DOHH2 (cell line): ENCODE measurements around the gene CDK17.

Experiments used
- H3F3A ChIP-seq: fragments of 200-600 bp; sonication (generic), shearing (Covaris generic); 2 replicates; pipeline ENCODE4 v1.6.0; 2016; ENCODE audit warnings: antibody characterized with exemption, mild to moderate bottlenecking; ENCODE audit not compliant: control insufficient read depth, insufficient read depth
- H3K27ac ChIP-seq: fragments of 200-600 bp; sonication (generic); 2 replicates; pipeline ENCODE4 v1.5.1; 2014; ENCODE audit warnings: low read depth, mild to moderate bottlenecking, low read length, moderate library complexity
- H3K27me3 ChIP-seq: fragments of 200-600 bp; sonication (generic); 2 replicates; pipeline ENCODE4 v1.6.1; 2014; ENCODE audit warnings: mild to moderate bottlenecking, low read length, mixed read lengths; ENCODE audit not compliant: control insufficient read depth
- H3K36me3 ChIP-seq: fragments of 200-600 bp; sonication (generic); 2 replicates; pipeline ENCODE4 v1.6.1; 2014; ENCODE audit warnings: mild to moderate bottlenecking, low read length, moderate library complexity, mixed read lengths; ENCODE audit not compliant: control insufficient read depth
- H3K4me1 ChIP-seq: fragments of 200-600 bp; sonication (generic); 2 replicates; pipeline ENCODE4 v1.6.1; 2014; ENCODE audit warnings: mild to moderate bottlenecking, low read length, mixed read lengths; ENCODE audit not compliant: control insufficient read depth
- H3K4me2 ChIP-seq: fragments of 200-600 bp; sonication (generic); 2 replicates; pipeline ENCODE4 v1.6.0; 2014; ENCODE audit warnings: mild to moderate bottlenecking, low read length, moderate library complexity
- H3K4me3 ChIP-seq: fragments of 200-600 bp; sonication (generic); 2 replicates; pipeline ENCODE4 v1.5.1; 2014; ENCODE audit warnings: mild to moderate bottlenecking, low read length, mixed read lengths
- H3K79me2 ChIP-seq: fragments of 200-600 bp; sonication (generic); 2 replicates; pipeline ENCODE4 v1.6.1; 2014; ENCODE audit warnings: mild to moderate bottlenecking, low read length, mixed read lengths; ENCODE audit not compliant: control insufficient read depth
- H3K9me2 ChIP-seq: fragments of 200-600 bp; sonication (generic); replicated peaks from 2 replicates; pipeline ENCODE4 v1.6.1; 2014; ENCODE audit warnings: mild to moderate bottlenecking, low read length, mixed read lengths; ENCODE audit not compliant: control insufficient read depth
- H3K9me3 ChIP-seq: fragments of 200-600 bp; sonication (generic); 2 replicates; pipeline ENCODE4 v1.6.1; 2014; ENCODE audit warnings: antibody characterized with exemption, low read length, mixed read lengths; ENCODE audit not compliant: control insufficient read depth, insufficient read depth
- H4K20me1 ChIP-seq: fragments of 200-600 bp; sonication (generic); 2 replicates; pipeline ENCODE4 v1.6.0; 2014; ENCODE audit warnings: low read depth, mild to moderate bottlenecking, antibody characterized with exemption, low read length, moderate library complexity; ENCODE audit not compliant: control insufficient read depth, insufficient read depth
- CTCF ChIP-seq: fragments of 200-600 bp; sonication (generic); IDR thresholded peaks from one replicate; pipeline ENCODE4 v1.5.1; 2014; ENCODE audit warnings: antibody characterized with exemption, mild to moderate bottlenecking, low read depth, low read length; ENCODE audit not compliant: poor library complexity, severe bottlenecking
- EZH2phosphoT487 ChIP-seq: fragments of 200-600 bp; sonication (generic); IDR thresholded peaks from 2 replicates; pipeline ENCODE4 v1.6.1; 2017; ENCODE audit warnings: borderline replicate concordance, mild to moderate bottlenecking, antibody characterized with exemption, low read length, moderate library complexity, mixed read lengths

Gene CDK17

DNA sequence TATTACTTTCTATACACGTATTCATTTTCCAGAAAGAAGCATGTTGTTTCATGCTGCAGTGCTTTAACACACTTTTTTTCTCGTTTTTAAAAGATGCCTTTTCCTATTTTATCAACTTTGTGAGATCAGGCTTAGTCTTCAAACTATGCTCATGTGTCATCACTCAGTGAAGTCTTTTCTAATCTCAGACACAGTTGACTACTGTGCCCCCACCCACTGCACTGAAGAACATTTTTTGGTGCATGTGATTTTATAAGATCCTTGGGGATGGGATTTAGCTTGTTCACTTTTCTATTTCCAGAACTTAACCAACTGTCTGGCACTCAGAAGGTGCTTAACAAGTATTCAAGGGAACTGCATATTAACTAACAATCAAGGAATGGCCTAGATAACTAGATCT, 85.5 kb downstream of the CDK17 start:
- H3K27ac ChIP-seq: no peak overlapping the region
- no peaks in the 10 kb centered on the region for H3K9me3 ChIP-seq
- peaks cover 8% of the 10 kb centered on the region; the same call in 1 of the 2 replicates for H3F3A ChIP-seq
- peaks cover 19% of the 10 kb centered on the region for H3K36me3 ChIP-seq
- peaks cover 18% of the 10 kb centered on the region for H3K79me2 ChIP-seq
- H3K4me3 ChIP-seq: no peak overlapping the region
- TF ChIP-seq EZH2phosphoT487 (no peak), CTCF (no peak)
- no peaks in the 10 kb centered on the region for H3K9me2 ChIP-seq
- H4K20me1 ChIP-seq: no peaks in the 10 kb centered on the region
- H3K27me3 ChIP-seq: no peaks in the 10 kb centered on the region
- no peak overlapping the region for H3K4me2 ChIP-seq
- H3K4me1 ChIP-seq: peaks cover 12% of the 10 kb centered on the region

- Histone ChIP-seq H3K4me3 (no peak overlapping the region), H3F3A (peaks cover 10% of the 10 kb centered on the region; the same call in 1 of the 2 replicates), H3K4me1 (peaks cover 12% of the 10 kb centered on the region), H3K9me2 (no peaks in the 10 kb centered on the region), H3K27ac (no peak overlapping the region), H3K27me3 (no peaks in the 10 kb centered on the region), H3K79me2 (peaks cover 20% of the 10 kb centered on the region), H3K36me3 (peaks cover 25% of the 10 kb centered on the region), H4K20me1 (no peaks in the 10 kb centered on the region), H3K9me3 (no peaks in the 10 kb centered on the region), H3K4me2 (no peak overlapping the region)
- TF ChIP-seq CTCF (no peak), EZH2phosphoT487 (no peak)
Measured at GRCh38 chr12:96313606-96314005, 86.6 kb downstream of the CDK17 start.

DNA sequence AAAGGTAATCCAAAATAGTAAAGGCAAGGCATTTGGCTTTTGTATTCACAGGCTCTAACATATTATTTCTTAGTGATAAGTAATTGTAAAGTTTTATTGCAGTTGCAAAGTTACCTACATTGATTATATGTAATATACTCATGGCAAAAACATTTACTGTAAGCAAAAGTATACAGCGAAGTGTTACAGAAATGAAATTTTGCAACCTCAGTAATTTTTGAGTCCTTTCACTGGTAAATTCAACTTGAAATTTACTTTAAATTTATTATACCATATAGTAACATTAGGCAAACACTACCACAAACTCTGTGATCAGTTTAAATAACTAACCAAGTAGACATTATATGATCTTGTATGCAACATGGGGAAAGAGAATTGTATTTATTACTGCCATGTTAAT, 89.0 kb downstream of the CDK17 start:
- H3K9me2 ChIP-seq: no peaks in the 10 kb centered on the region
- H3K27me3 ChIP-seq: no peaks in the 10 kb centered on the region
- TF ChIP-seq EZH2phosphoT487 (no peak), CTCF (no peak)
- H3F3A ChIP-seq: peaks cover 10% of the 10 kb centered on the region; the same call in 1 of the 2 replicates
- no peaks in the 10 kb centered on the region for H4K20me1 ChIP-seq
- peaks cover 12% of the 10 kb centered on the region for H3K4me1 ChIP-seq
- no peak overlapping the region for H3K27ac ChIP-seq
- no peak overlapping the region for H3K4me2 ChIP-seq
- H3K79me2 ChIP-seq: peaks cover 20% of the 10 kb centered on the region
- no peak overlapping the region for H3K4me3 ChIP-seq
- H3K36me3 ChIP-seq: peaks cover 32% of the 10 kb centered on the region
- H3K9me3 ChIP-seq: no peaks in the 10 kb centered on the region

DNA sequence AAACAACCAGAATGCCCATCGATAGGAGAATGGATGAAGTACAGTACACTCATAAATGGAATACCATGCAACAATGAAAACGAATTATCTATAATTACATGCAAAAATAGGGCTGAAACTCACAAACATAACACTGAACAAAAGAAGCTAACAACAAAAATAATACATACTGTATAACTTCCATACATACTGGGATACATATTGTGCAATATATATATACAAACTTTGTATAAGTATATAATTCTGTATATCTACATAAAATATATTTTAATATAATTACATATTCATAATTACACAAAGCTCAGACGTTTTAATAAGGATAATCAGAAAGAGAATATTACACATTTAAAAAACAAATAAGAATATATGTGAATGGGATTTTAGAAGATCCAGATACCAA, 90.2 kb downstream of the CDK17 start:
- no peak overlapping the region for H3K4me3 ChIP-seq
- H3K27me3 ChIP-seq: no peaks in the 10 kb centered on the region
- peaks cover 32% of the 10 kb centered on the region for H3K36me3 ChIP-seq
- H3K4me1 ChIP-seq: peaks cover 12% of the 10 kb centered on the region
- H3K9me3 ChIP-seq: no peaks in the 10 kb centered on the region
- H3F3A ChIP-seq: peaks cover 10% of the 10 kb centered on the region; the same call in 1 of the 2 replicates
- H4K20me1 ChIP-seq: no peaks in the 10 kb centered on the region
- TF ChIP-seq EZH2phosphoT487 (no peak), CTCF (no peak)
- H3K27ac ChIP-seq: no peak overlapping the region
- H3K9me2 ChIP-seq: no peaks in the 10 kb centered on the region
- no peak overlapping the region for H3K4me2 ChIP-seq
- H3K79me2 ChIP-seq: peaks cover 15% of the 10 kb centered on the region
